NOMO-1 treated with DMSO at 0.1 percent for 48 hours (cell line): ENCODE results near the gene B4GALT2.

ENCODE experiments used
- DNase-seq: peaks from one replicate; lab custom pipeline; 2025; ENCODE audit not compliant: unreplicated experiment; lab: John Stamatoyannopoulos, UW

Gene B4GALT2

GRCh38 chr1:44000122-44000665 lies 21.2 kb downstream of the B4GALT2 start:
- no peak for DNase-seq

- DNase-seq = no peak
Measured at GRCh38 chr1:44002165-44002564, 23.2 kb downstream of the B4GALT2 start.

- DNase-seq = no peak
Measured at GRCh38 chr1:44002606-44003157, 23.7 kb downstream of the B4GALT2 start.

GRCh38 chr1:44008259-44008658 lies 29.2 kb downstream of the B4GALT2 start:
- no peak for DNase-seq

- no peak for DNase-seq
Measured at GRCh38 chr1:44010935-44011471, 32.0 kb downstream of the B4GALT2 start.

- no peak for DNase-seq
Measured at GRCh38 chr1:44012404-44012803, 33.4 kb downstream of the B4GALT2 start.

- DNase-seq = no peak
Measured at GRCh38 chr1:44012941-44013609, 34.1 kb downstream of the B4GALT2 start.

- DNase-seq = no peak
Measured at GRCh38 chr1:44013949-44014348, 34.9 kb downstream of the B4GALT2 start.

GRCh38 chr1:44014365-44015104 lies 35.5 kb downstream of the B4GALT2 start:
- no peak for DNase-seq

- DNase-seq = no peak
Measured at GRCh38 chr1:44015206-44015605, 36.2 kb downstream of the B4GALT2 start.

GRCh38 chr1:44016041-44016889 lies 37.3 kb downstream of the B4GALT2 start:
- DNase-seq = no peak

- DNase-seq = no peak
Measured at GRCh38 chr1:44016890-44017400, 37.9 kb downstream of the B4GALT2 start.

GRCh38 chr1:44019466-44019948 lies 40.5 kb downstream of the B4GALT2 start:
- no peak for DNase-seq

GRCh38 chr1:44020464-44020863 lies 41.5 kb downstream of the B4GALT2 start:
- no peak for DNase-seq

- no peak for DNase-seq
Measured at GRCh38 chr1:44021156-44021555, 42.1 kb downstream of the B4GALT2 start.

GRCh38 chr1:44021581-44022321 lies 42.7 kb downstream of the B4GALT2 start:
- no peak for DNase-seq

GRCh38 chr1:44024031-44024902 lies 45.3 kb downstream of the B4GALT2 start:
- no peak for DNase-seq

GRCh38 chr1:44024903-44025525 lies 46.0 kb downstream of the B4GALT2 start:
- no peak for DNase-seq
